Fibroblast of villous mesenchyme (primary cell): ENCODE measurements around the gene SWAP70. TPM values are rescaled to one million over a fixed set of nuclear protein-coding genes. Genes with fewer than 3 reads are reported as not detected.

ENCODE experiments used
- DNase-seq: peaks from one replicate; pipeline ENCODE4 v3.0.0-alpha.2; 2010; ENCODE audit warnings: low read depth
- H3K4me3 ChIP-seq: 2 replicates; pipeline ENCODE4 v1.5.1; 2011; ENCODE audit warnings: low read depth, mild to moderate bottlenecking, low read length
- total RNA-seq: library from RNA; depleted of rRNA; stranded (reverse); fragments of >200 nt; gene quantifications from 2 replicates; pipeline ENCODE4 v1.2.3, GENCODE V29; 2012
- TF ChIP-seq, protein P1 (sequence below): IDR thresholded peaks from 2 replicates; pipeline ENCODE4 v1.5.1; 2012; ENCODE audit warnings: low read depth, mild to moderate bottlenecking, low read length; ENCODE audit not compliant: insufficient read depth

SWAP70 gene
- total RNA-seq, 1 donor, result 63.0 TPM

GRCh38 chr11:9624448-9624847 is 39.4 kb upstream of the SWAP70 start:
- no peak for DNase-seq
- no peak overlapping the region for H3K4me3 ChIP-seq
- TF ChIP-seq, protein P1, sequence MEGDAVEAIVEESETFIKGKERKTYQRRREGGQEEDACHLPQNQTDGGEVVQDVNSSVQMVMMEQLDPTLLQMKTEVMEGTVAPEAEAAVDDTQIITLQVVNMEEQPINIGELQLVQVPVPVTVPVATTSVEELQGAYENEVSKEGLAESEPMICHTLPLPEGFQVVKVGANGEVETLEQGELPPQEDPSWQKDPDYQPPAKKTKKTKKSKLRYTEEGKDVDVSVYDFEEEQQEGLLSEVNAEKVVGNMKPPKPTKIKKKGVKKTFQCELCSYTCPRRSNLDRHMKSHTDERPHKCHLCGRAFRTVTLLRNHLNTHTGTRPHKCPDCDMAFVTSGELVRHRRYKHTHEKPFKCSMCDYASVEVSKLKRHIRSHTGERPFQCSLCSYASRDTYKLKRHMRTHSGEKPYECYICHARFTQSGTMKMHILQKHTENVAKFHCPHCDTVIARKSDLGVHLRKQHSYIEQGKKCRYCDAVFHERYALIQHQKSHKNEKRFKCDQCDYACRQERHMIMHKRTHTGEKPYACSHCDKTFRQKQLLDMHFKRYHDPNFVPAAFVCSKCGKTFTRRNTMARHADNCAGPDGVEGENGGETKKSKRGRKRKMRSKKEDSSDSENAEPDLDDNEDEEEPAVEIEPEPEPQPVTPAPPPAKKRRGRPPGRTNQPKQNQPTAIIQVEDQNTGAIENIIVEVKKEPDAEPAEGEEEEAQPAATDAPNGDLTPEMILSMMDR, result no peak

GRCh38 chr11:9625162-9625561 is 38.7 kb upstream of the SWAP70 start:
- DNase-seq, result no peak
- TF ChIP-seq, protein P1, result no peak
- no peak overlapping the region for H3K4me3 ChIP-seq

GRCh38 chr11:9625728-9626127 is 38.1 kb upstream of the SWAP70 start:
- DNase-seq, result no peak
- TF ChIP-seq, protein P1, result no peak
- no peak overlapping the region for H3K4me3 ChIP-seq

GRCh38 chr11:9626496-9627394 is 37.1 kb upstream of the SWAP70 start:
- TF ChIP-seq, protein P1, result no peak
- DNase-seq, result no peak
- no peak overlapping the region for H3K4me3 ChIP-seq

GRCh38 chr11:9629064-9629463 is 34.8 kb upstream of the SWAP70 start:
- H3K4me3 ChIP-seq, result no peak overlapping the region
- TF ChIP-seq, protein P1, result no peak
- no peak for DNase-seq

- no peak for DNase-seq
- TF ChIP-seq, protein P1, result no peak
- H3K4me3 ChIP-seq, result no peak overlapping the region
These were observed 30.2 kb upstream of the SWAP70 start for GRCh38 chr11:9633679-9634078.
